CD4-positive, alpha-beta T cell treated with Interleukin-2 at 100 ng/mL for 4 hours (primary cell): ENCODE data around the gene LDAH.

Experiments used
- DNase-seq: peaks from one replicate; pipeline ENCODE4 v3.0.0-alpha.2; 2020; ENCODE audit warnings: low spot score

Gene LDAH

GRCh38 chr2:20637147-20637546 is 185.8 kb downstream of the LDAH start:
- no peak for DNase-seq

- DNase-seq = peak; percentile 7
Observed at GRCh38 chr2:20635675-20636584, 187.0 kb downstream of the LDAH start.

GRCh38 chr2:20635113-20635510 is 187.8 kb downstream of the LDAH start:
- DNase-seq = no peak

GRCh38 chr2:20634507-20635112 is 188.3 kb downstream of the LDAH start:
- no peak for DNase-seq
